DMS153 treated with DMSO at 0.1 percent for 48 hours (cell line): ENCODE results near the gene C1orf74.

Experiments
- DNase-seq: peaks from one replicate; lab custom pipeline; 2025; ENCODE audit not compliant: unreplicated experiment; lab: John Stamatoyannopoulos, UW

The C1orf74 gene

DNA sequence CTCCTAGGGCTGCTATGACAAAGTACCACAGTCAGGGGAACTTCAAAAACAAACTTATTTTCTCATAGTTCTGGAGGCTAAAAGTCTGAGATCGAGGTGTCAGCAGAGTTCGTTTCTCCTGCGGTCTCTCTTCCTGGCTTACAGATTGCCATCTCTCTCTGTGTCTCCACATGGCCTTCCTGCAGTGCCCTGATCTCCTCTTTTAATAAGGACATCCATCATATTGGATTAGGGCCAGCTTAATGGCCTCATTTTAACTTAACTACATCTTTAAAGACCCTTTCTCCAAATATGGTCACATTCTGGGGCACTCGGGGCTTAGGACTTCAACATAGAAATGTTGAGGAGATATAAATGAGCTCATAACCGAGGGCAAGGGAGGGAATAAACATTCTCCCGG lies 12.2 kb downstream of the C1orf74 start:
- no peak for DNase-seq

GRCh38 chr1:209770636-209771415 lies 13.5 kb downstream of the C1orf74 start:
- no peak for DNase-seq

- no peak for DNase-seq
These were observed 14.4 kb downstream of the C1orf74 start for GRCh38 chr1:209769971-209770370.

DNA sequence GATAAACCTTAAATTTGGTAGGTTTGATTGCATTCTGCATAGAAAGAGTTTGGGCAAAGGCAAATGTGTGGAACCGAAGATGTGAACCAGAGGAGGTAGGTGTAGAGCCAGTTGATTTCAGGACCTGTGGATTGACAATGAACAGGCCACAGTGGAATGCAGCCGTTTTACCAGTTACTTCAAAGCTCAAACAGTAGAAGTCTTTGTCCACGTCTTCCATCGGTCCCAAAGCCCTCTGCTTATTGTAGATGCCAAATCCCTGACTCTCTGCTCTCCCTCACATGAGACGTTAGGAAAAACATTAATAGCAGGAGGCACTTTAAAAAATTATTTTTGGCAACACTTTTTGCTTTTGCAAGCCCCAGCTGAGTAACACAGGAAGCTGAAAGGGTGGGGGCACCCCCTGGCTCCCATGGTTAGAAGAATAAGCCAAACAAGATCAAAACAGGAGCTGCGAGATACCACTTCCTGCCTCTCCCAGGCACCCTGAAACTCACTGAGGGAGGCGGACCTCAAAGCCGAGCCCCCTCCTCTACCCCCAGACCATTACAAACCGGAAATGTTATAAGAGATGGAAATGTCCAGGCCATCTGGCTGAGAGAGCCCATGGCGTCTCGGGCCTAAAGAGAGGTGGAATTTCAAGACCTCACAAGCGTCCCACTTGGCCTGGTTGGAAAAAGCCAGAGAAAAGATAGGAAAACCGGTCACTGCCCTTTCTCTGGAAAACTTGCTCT lies 15.0 kb downstream of the C1orf74 start:
- DNase-seq = no peak

DNA sequence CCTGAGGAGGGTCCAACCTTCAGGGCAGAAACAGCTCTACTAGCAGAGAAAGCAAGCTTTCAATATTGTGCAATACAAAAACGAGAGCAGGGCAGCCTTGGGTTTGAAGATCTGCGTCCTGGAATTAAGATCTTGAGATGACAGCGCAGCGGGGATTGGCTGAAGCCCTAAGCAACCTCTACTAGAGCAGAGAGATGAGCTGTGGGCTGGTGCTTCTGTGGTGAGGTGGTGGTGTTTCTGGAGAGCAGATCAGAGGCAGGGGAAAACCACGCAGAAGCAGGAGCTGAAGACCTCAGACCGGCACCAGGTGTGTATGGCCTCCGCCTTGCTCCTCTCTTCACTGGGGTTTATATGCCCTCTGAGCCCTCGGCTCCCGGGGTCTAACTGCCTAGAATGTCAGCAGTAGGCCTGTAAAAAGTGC lies 16.0 kb downstream of the C1orf74 start:
- no peak for DNase-seq

DNA sequence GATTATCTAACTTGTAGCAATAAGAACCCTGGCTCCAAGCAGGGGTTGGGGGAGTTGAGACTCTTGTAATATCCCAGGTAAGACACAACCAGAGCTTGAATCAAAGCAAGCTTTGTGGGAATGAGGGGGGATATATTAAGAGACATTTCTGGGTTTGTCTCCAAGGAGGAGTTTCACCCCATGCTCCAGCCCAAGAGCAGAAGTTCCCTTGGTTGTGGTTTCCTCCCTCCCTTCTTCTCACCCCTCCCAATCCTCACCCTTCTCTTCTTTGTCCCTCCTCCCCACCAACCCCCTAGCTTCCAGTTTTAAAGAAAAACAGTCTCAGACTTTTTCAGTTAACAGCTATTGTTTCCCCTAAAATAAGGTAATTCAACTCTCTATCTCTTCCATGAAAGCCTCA lies 16.7 kb downstream of the C1orf74 start:
- DNase-seq = no peak

GRCh38 chr1:209767096-209767495 lies 17.3 kb downstream of the C1orf74 start:
- no peak for DNase-seq

DNA sequence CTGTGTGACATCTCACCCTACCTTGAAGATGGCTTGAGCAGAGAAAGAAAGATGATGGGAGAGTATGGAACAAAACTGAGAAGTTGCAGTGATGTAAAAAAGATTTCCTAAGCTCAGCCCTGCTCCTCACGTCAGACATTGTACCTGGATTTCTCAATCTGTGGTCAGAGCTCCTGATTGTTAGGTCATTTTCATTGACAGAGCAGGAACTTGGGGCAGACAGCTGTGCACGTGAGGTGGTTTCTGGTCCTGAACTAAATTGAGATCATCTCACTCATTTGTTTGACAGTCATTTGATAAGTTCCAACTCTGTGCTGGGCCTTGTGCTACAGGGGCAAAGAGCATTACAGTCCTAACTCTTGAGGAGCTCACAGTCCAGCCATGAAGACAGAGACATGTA lies 18.3 kb downstream of the C1orf74 start:
- no peak for DNase-seq

- DNase-seq = no peak
These were observed 23.2 kb downstream of the C1orf74 start for GRCh38 chr1:209761011-209761635.

- DNase-seq = no peak
These were observed 24.5 kb downstream of the C1orf74 start for GRCh38 chr1:209759829-209760359.

- DNase-seq = no peak
These were observed 26.0 kb downstream of the C1orf74 start for GRCh38 chr1:209758400-209758799.

GRCh38 chr1:209756615-209757445 lies 27.5 kb downstream of the C1orf74 start:
- no peak for DNase-seq

GRCh38 chr1:209755926-209756614 lies 28.3 kb downstream of the C1orf74 start, which contains the start of gene TRAF3IP3:
Gene TRAF3IP3 (plus strand): TSS chr1:209756053. CDS start chr1:209760040, 3,987 bp downstream.
- no peak for DNase-seq

DNA sequence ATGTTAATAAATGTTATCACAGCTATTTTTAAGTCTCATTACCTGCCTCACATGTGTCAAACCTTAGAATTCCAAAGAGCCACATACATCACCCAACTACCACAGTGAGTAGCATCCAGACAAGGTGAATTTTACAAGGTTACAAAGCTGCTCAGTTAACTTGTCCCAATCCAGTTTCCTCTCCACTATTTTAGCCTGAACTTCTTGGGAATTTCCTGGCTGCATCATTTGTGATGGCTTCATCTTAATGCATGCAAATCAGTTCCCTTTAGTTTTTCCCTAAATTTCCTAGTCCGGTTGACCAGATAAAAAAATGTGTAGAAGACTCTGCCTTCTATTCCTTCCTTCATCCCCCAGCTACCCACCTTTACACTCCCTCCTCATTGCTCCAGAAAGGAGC lies 29.1 kb downstream of the C1orf74 start:
- no peak for DNase-seq

DNA sequence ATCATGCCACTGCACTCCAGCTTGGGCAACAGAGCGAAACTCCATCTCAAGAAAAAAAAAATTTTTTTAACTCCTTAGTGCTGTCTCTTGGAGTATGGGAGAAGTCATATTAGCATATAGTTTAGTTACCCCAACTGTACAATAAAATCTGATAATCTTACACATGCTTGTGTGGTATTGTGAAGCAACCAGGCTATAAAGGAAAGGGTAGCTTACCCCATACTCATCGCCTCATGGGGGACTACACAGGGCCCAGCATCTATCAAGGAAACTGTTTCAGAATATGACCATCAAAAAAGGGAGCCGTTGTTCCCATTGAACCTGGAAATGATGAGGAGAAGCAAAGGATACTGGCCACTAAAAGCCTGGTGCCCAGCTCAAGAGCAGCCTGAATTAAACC lies 31.5 kb downstream of the C1orf74 start:
- no peak for DNase-seq

- DNase-seq = no peak
These were observed 32.6 kb downstream of the C1orf74 start for GRCh38 chr1:209751627-209752231.

GRCh38 chr1:209749670-209750323 lies 34.6 kb downstream of the C1orf74 start:
- DNase-seq = no peak

DNA sequence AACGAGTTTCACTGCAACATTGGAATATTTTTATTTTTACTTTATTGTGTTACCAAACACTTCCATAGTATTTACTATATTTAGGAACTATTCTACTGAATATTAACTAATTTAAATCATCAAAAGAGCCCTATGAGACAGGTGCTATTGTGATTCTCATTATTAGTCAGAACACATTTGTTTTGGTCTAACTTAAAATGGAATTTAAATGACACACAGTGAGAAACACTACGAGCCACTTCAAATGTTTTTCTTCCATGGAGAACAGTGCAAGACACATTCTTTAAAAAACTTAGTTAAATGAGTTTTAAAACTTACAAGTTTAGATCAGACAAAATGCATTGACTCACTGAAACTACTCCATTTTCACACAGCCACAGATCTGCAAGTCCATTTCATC lies 35.2 kb downstream of the C1orf74 start:
- no peak for DNase-seq

GRCh38 chr1:209748620-209749019 lies 35.7 kb downstream of the C1orf74 start:
- no peak for DNase-seq
